IMR-90 (cell line): ENCODE data around the gene ZFAND2B. TPM values are rescaled to one million over a fixed set of nuclear protein-coding genes. Genes with fewer than 3 reads are reported as not detected.

Source experiments
- ATAC-seq: fragments of 200-7000 bp; cut with Tn5 transposase; 2 replicates; pipeline ENCODE4 v1.9.1; 2020; ENCODE audit warnings: low read depth, mild to moderate bottlenecking, moderate library complexity
- BruUV-seq: library from RNA; stranded (reverse); fragments of 400-500 nt; replicated peaks from 2 replicates; lab custom pipeline; 2021; lab: Mats Ljungman, UMichigan
- CTCF ChIA-PET: fragments of 300-600 bp; formaldehyde crosslinking; extraction: SDS; loops from one replicate; lab custom pipeline; 2021; ENCODE audit warnings: antibody characterized with exemption; lab: Yijun Ruan, JAX
- POLR2A ChIA-PET: fragments of 300-600 bp; sonication (Branson Sonifier 250); formaldehyde crosslinking; loops from one replicate; lab custom pipeline; 2022; ENCODE audit warnings: antibody characterized with exemption; ENCODE audit not compliant: unreplicated experiment; lab: Charles Lee
- DNase-seq: peaks from one replicate; pipeline ENCODE4 v3.0.0; 2013
- H2AFZ ChIP-seq: replicated peaks from 2 replicates; pipeline ENCODE3; 2013; ENCODE audit warnings: low read length, mild to moderate bottlenecking; ENCODE audit not compliant: poor library complexity
- H2AK5ac ChIP-seq: 2 replicates; pipeline ENCODE4 v1.6.1; 2013; ENCODE audit warnings: low read depth, low read length, inconsistent platforms
- H2AK9ac ChIP-seq: replicated peaks from 2 replicates; pipeline ENCODE3; 2013; ENCODE audit warnings: mild to moderate bottlenecking, low read depth, low read length, moderate library complexity; ENCODE audit not compliant: poor library complexity
- H2BK120ac ChIP-seq: 2 replicates; pipeline ENCODE4 v1.6.1; 2013; ENCODE audit warnings: low read depth, low read length, inconsistent platforms
- H2BK15ac ChIP-seq: 3 replicates; pipeline ENCODE4 v1.6.1; 2013; ENCODE audit warnings: low read depth, low read length, inconsistent platforms
- H2BK20ac ChIP-seq: 2 replicates; pipeline ENCODE4 v1.6.1; 2013; ENCODE audit warnings: low read depth, mild to moderate bottlenecking, inconsistent platforms, low read length, moderate library complexity
- H2BK5ac ChIP-seq: 2 replicates; pipeline ENCODE4 v1.6.1; 2013; ENCODE audit warnings: mild to moderate bottlenecking, low read depth, low read length, inconsistent platforms; ENCODE audit not compliant: poor library complexity, severe bottlenecking
- H3K14ac ChIP-seq: replicated peaks from 2 replicates; pipeline ENCODE4 v1.6.1; 2013; ENCODE audit warnings: low read depth, low read length, inconsistent platforms
- H3K18ac ChIP-seq: 2 replicates; pipeline ENCODE4 v1.6.1; 2013; ENCODE audit warnings: low read depth, low read length, control low read depth
- H3K23ac ChIP-seq: 2 replicates; pipeline ENCODE4 v1.6.1; 2013; ENCODE audit warnings: low read depth, low read length, inconsistent platforms
- H3K27ac ChIP-seq: 2 replicates; pipeline ENCODE4 v1.5.1; 2013; ENCODE audit warnings: mild to moderate bottlenecking, control low read depth, low read length; ENCODE audit not compliant: insufficient read depth
- H3K27me3 ChIP-seq: 2 replicates; pipeline ENCODE4 v1.6.1; 2013; ENCODE audit warnings: low read length; ENCODE audit not compliant: control insufficient read depth, insufficient read depth
- H3K36me3 ChIP-seq: 2 replicates; pipeline ENCODE4 v1.6.1; 2013; ENCODE audit warnings: low read length, mixed read lengths; ENCODE audit not compliant: control insufficient read depth, insufficient read depth
- H3K4ac ChIP-seq: 2 replicates; pipeline ENCODE4 v1.6.1; 2013; ENCODE audit warnings: low read depth, low read length, inconsistent platforms
- H3K4me1 ChIP-seq: 2 replicates; pipeline ENCODE4 v1.6.1; 2013; ENCODE audit warnings: low read length, mixed read lengths; ENCODE audit not compliant: control insufficient read depth, insufficient read depth
- H3K4me2 ChIP-seq: 2 replicates; pipeline ENCODE4 v1.6.1; 2013; ENCODE audit warnings: low read depth, mild to moderate bottlenecking, control low read depth, low read length, moderate library complexity
- H3K4me3 ChIP-seq: 2 replicates; pipeline ENCODE4 v1.5.1; 2013; ENCODE audit warnings: low read depth, mild to moderate bottlenecking, control low read depth, low read length, moderate library complexity; ENCODE audit not compliant: insufficient read depth
- H3K56ac ChIP-seq: 2 replicates; pipeline ENCODE4 v1.6.1; 2013; ENCODE audit warnings: low read length, inconsistent platforms; ENCODE audit not compliant: insufficient read depth; ENCODE audit errors: extremely low read depth
- H3K79me1 ChIP-seq, 2 experiments: 2 replicates each; pipeline ENCODE4 v1.6.1; 2013; ENCODE audit warnings: low read length in 2 of 2, inconsistent platforms in 1 of 2, low read depth in 1 of 2
- H3K9ac ChIP-seq: 2 replicates; pipeline ENCODE4 v1.6.1; 2013; ENCODE audit warnings: low read depth, low read length, control low read depth
- H3K9me1 ChIP-seq: 2 replicates; pipeline ENCODE4 v1.6.1; 2013; ENCODE audit warnings: low read length, inconsistent platforms; ENCODE audit not compliant: insufficient read depth
- H3K9me3 ChIP-seq: 2 replicates; pipeline ENCODE4 v1.6.1; 2013; ENCODE audit warnings: low read length; ENCODE audit not compliant: control insufficient read depth, insufficient read depth
- H4K20me1 ChIP-seq: 2 replicates; pipeline ENCODE4 v1.6.1; 2013; ENCODE audit warnings: low read length, inconsistent platforms; ENCODE audit not compliant: insufficient read depth
- H4K5ac ChIP-seq: 2 replicates; pipeline ENCODE4 v1.6.1; 2013; ENCODE audit warnings: mild to moderate bottlenecking, low read depth, low read length, control low read depth
- H4K8ac ChIP-seq, 2 experiments: 2 replicates each; pipeline ENCODE4 v1.6.1; 2013; ENCODE audit warnings: low read depth in 2 of 2, low read length in 2 of 2, control low read depth in 1 of 2, inconsistent platforms in 1 of 2
- H4K91ac ChIP-seq: 2 replicates; pipeline ENCODE4 v1.6.1; 2013; ENCODE audit warnings: low read depth, low read length, inconsistent platforms; ENCODE audit not compliant: insufficient read depth
- BHLHE40 ChIP-seq: fragments of 150-350 bp; IDR thresholded peaks from 2 replicates; pipeline ENCODE4 v1.6.1; 2016; ENCODE audit warnings: mild to moderate bottlenecking, low read depth, low read length
- FOS ChIP-seq: fragments of 150-350 bp; IDR thresholded peaks from 2 replicates; pipeline ENCODE4 v1.6.1; 2016; ENCODE audit warnings: low read depth, low read length
- NFE2L2 ChIP-seq: fragments of 150-350 bp; IDR thresholded peaks from 2 replicates; pipeline ENCODE4 v1.6.1; 2016; ENCODE audit warnings: low read depth, mild to moderate bottlenecking, low read length
- RAD21 ChIP-seq: IDR thresholded peaks from 2 replicates; pipeline ENCODE4 v1.6.1; 2012; ENCODE audit warnings: low read length, improper control_type of control experiment
- WGBS, 2 experiments: methylation state at CpG; one replicate each; pipeline versions ENCODE4 v1.1.5 to v1.1.7; 2013; ENCODE audit warnings: missing lambda C conversion rate in 2 of 2; ENCODE audit not compliant: insufficient read length in 1 of 2; ENCODE audit errors: extremely low coverage in 2 of 2; 5-methylcytosine and 5-hydroxymethylcytosine counted together
- dilution Hi-C: fragments of 300-500 bp; cut with HindIII; formaldehyde crosslinking; loops from one replicate; pipeline ENCODE4 v1.14.3; 2018; ENCODE audit warnings: low sequenced_read_pairs; ENCODE audit not compliant: unreplicated experiment
- in situ Hi-C: fragments of 300-500 bp; cut with MboI; formaldehyde crosslinking; loops from 3 replicates; pipeline ENCODE4 v1.14.3; 2019; ENCODE audit warnings: low sequenced_read_pairs, inconsistent platforms, mixed read lengths
- intact Hi-C: fragments of 100-400 bp; cut with micrococcal nuclease; formaldehyde crosslinking; loops from 2 replicates; pipeline ENCODE4 v1.10.0; 2022
- polyA plus RNA-seq, 3 experiments: library from polyadenylated mRNA; depleted of rRNA; stranded (reverse); fragments of >200 nt; gene quantifications; 2 replicates each; pipeline ENCODE4 v1.2.3, GENCODE V29; 2012; ENCODE audit warnings: low replicate concordance in 1 of 3
- total RNA-seq: library from RNA; depleted of rRNA; stranded (reverse); fragments of >200 nt; gene quantifications from 2 replicates; pipeline ENCODE4 v1.2.3, GENCODE V29; 2012

Gene ZFAND2B
- total and polyA plus RNA-seq, 2 of the 4 experiments (the other 2 are of a cell fraction), result 25.5 to 38.3 TPM

DNA sequence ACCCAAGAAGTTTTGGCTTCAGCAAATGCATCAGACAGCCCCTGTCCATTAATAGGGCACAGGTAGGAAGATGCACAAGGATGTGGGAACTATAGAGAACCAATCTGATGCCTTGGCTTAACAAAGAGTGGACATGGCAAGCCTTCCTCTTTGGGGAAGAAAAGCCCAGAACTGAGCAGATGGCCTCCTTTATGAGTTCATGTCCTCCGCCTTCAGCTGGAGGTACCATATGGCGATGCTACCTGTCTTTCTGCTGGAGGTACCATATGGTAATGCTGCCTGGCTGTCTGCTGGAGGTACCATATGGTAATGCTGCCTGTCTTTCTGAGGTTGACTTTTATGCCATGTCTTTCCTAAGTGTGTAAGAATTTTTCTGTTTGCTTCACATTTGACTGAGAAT lies 22.5 kb upstream of the ZFAND2B start:
- Histone ChIP-seq H3K4me3 (no peak overlapping the region), H2AK5ac (no peak overlapping the region), H2AFZ (no peak overlapping the region), H3K9me1 (0 out of 2 replicates have a peak, but pooled peaks cover 2% of the 10 kb centered on the region), H3K27ac (no peak overlapping the region), H3K4me2 (no peak overlapping the region), H2BK120ac (no peak overlapping the region), H3K18ac (no peak overlapping the region), H3K4ac (no peak overlapping the region), H4K91ac (no peak overlapping the region), H3K36me3 (peaks cover 43% of the 10 kb centered on the region), H2BK20ac (no peak overlapping the region), H3K9ac (no peak overlapping the region), H4K5ac (no peak overlapping the region), H3K56ac (no peak overlapping the region), H3K23ac (no peak overlapping the region), H2AK9ac (no peak overlapping the region), H3K9me3 (no peaks in the 10 kb centered on the region), H3K79me1 (peaks cover 22 to 28% of the 10 kb centered on the region in 2 experiments), H2BK15ac (no peak overlapping the region), H4K8ac (no peak overlapping the region), H3K14ac (no peak overlapping the region), H3K4me1 (no peaks in the 10 kb centered on the region), H3K27me3 (no peaks in the 10 kb centered on the region), H4K20me1 (peaks cover 7% of the 10 kb centered on the region; the same call in 1 of the 2 replicates), H2BK5ac (no peak overlapping the region)
- dilution Hi-C loops (no loop called here), in situ Hi-C loops (no loop called here), intact Hi-C loops (no loop called here)
- ChIA-PET POLR2A (no interaction called here), CTCF (no interaction called here)
- no peak for ATAC-seq
- TF ChIP-seq FOS (no peak), BHLHE40 (no peak), RAD21 (no peak), NFE2L2 (no peak)
- no TSS peak for BruUV-seq
- no peak for DNase-seq
- no CpG with 5 or more reads among the region's 2 CpGs for WGBS, 2 experiments
